ENCODE measurements around the gene NPEPL1. TPM values are rescaled to one million over a fixed set of nuclear protein-coding genes. Genes with fewer than 3 reads are reported as not detected.

NPEPL1 gene
- total RNA-seq, 2 experiments from 2014 or later = 28.7 to 30.7 TPM

Other genes starting within 250 kb of the NPEPL1 start
- not detected for gene APCDD1L, start 177.4 kb upstream of the NPEPL1 start, total RNA-seq
- 100 to 1,000 TPM; 163 to 173 TPM for gene STX16, start 41.5 kb upstream of the NPEPL1 start, total RNA-seq
- 1 to 10 TPM in 1 of 2 experiments, under 1 TPM in 1; 0.96 to 1.5 TPM for gene GNAS-AS1, start 158.1 kb downstream of the NPEPL1 start, total RNA-seq
- 1,000 to 10,000 TPM; 1,022 to 1,326 TPM for gene GNAS, start 159.9 kb downstream of the NPEPL1 start, total RNA-seq